IMR-90 (cell line): ENCODE results near the gene CPNE4.

ENCODE experiments used
- BHLHE40 ChIP-seq: fragments of 150-350 bp; IDR thresholded peaks from 2 replicates; pipeline ENCODE4 v1.6.1; 2016; ENCODE audit warnings: mild to moderate bottlenecking, low read depth, low read length
- CEBPB ChIP-seq: IDR thresholded peaks from 2 replicates; pipeline ENCODE4 v1.6.1; 2012; ENCODE audit warnings: low read depth, low read length, improper control_type of control experiment
- CHD1 ChIP-seq: IDR thresholded peaks from 2 replicates; pipeline ENCODE4 v1.6.1; 2012; ENCODE audit warnings: low read depth, low read length, improper control_type of control experiment
- CTCF ChIP-seq: conservative IDR thresholded peaks from 2 replicates; pipeline ENCODE4 v1.5.1; 2012; ENCODE audit warnings: mild to moderate bottlenecking, low read depth, low read length, improper control_type of control experiment
- ELK1 ChIP-seq: fragments of 150-350 bp; IDR thresholded peaks from 2 replicates; pipeline ENCODE4 v1.6.1; 2016; ENCODE audit warnings: low read depth, mild to moderate bottlenecking, low read length, moderate library complexity, borderline replicate concordance
- FOS ChIP-seq: fragments of 150-350 bp; IDR thresholded peaks from 2 replicates; pipeline ENCODE4 v1.6.1; 2016; ENCODE audit warnings: low read depth, low read length
- MAFK ChIP-seq: IDR thresholded peaks from 2 replicates; pipeline ENCODE4 v1.6.1; 2012; ENCODE audit warnings: low read depth, low read length, improper control_type of control experiment
- MAZ ChIP-seq: IDR thresholded peaks from 2 replicates; pipeline ENCODE4 v1.6.1; 2012; ENCODE audit warnings: low read depth, mild to moderate bottlenecking, low read length, improper control_type of control experiment, moderate library complexity, borderline replicate concordance
- MXI1 ChIP-seq: IDR thresholded peaks from 2 replicates; pipeline ENCODE4 v1.6.1; 2012; ENCODE audit warnings: low read depth, mild to moderate bottlenecking, low read length, moderate library complexity, borderline replicate concordance
- POLR2A ChIP-seq: IDR thresholded peaks from 2 replicates; pipeline ENCODE4 v1.6.1; 2012; ENCODE audit warnings: mild to moderate bottlenecking, low read depth, low read length
- RAD21 ChIP-seq: IDR thresholded peaks from 2 replicates; pipeline ENCODE4 v1.6.1; 2012; ENCODE audit warnings: low read length, improper control_type of control experiment
- RCOR1 ChIP-seq: IDR thresholded peaks from 2 replicates; pipeline ENCODE4 v1.6.1; 2012; ENCODE audit warnings: mild to moderate bottlenecking, low read length, improper control_type of control experiment; ENCODE audit not compliant: insufficient replicate concordance
- SMC3 ChIP-seq: fragments of 150-350 bp; IDR thresholded peaks from 2 replicates; pipeline ENCODE4 v1.6.1; 2016; ENCODE audit warnings: low read depth, mild to moderate bottlenecking, antibody characterized with exemption, low read length, moderate library complexity
- USF2 ChIP-seq: fragments of 150-350 bp; IDR thresholded peaks from 2 replicates; pipeline ENCODE4 v1.6.1; 2017; ENCODE audit warnings: mild to moderate bottlenecking, antibody characterized with exemption, low read length, low read depth

GRCh38 chr3:132008837-132009236 is 26.0 kb downstream of the CPNE4 start:
- no peak for TF ChIP-seq POLR2A
- no peak for TF ChIP-seq CTCF
- no peak for TF ChIP-seq CEBPB
- TF ChIP-seq MXI1: no peak
- TF ChIP-seq CHD1: no peak
- TF ChIP-seq MAZ: no peak
- no peak for TF ChIP-seq FOS
- TF ChIP-seq MAFK: no peak
- no peak for TF ChIP-seq SMC3
- TF ChIP-seq USF2: no peak
- no peak for TF ChIP-seq RCOR1
- no peak for TF ChIP-seq RAD21
- no peak for TF ChIP-seq ELK1
- TF ChIP-seq BHLHE40: no peak
